HG03103 (cell line): ENCODE results near the gene FOSL2.

Experiments used
- ATAC-seq: cut with Tn5 transposase; IDR thresholded peaks from one replicate; pipeline ENCODE4 v1.9.1; 2021; ENCODE audit warnings: low read depth; ENCODE audit not compliant: unreplicated experiment

The FOSL2 gene

DNA sequence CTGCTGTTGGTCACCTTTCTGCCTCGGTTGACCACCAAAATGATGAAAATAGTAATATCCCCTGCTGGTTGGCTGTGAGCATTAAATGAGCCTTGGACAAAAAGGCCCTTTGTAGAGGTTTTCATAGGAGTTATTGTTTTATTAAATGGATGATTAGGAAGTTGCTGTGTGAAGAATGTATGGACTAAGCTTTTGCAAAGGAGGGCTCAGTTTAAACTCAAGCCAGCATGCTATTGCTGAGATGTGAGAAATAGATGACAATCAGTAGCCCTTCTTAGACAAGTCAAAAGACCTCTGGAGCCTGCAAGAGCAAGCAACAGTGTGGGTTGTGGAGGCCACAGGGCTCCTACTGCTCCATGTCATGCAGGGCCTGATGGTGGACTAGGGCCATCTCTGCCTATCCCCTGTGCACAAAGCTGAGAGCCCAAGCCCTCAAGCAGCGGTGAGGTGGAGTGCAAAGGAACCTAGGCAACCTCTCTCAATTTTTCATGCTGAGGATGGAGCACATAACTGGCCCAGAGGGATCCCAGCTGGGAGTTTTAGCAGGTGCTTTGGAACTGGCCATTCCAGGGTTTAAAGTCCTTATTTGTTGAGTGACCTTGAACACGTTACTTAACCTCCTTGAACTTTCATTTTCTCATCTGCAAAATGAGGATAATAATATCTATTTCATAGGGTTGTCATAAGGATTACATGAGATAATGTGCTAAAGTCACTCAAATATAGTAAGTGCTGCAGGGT is 37.1 kb downstream of the FOSL2 start:
- ATAC-seq = no peak

DNA sequence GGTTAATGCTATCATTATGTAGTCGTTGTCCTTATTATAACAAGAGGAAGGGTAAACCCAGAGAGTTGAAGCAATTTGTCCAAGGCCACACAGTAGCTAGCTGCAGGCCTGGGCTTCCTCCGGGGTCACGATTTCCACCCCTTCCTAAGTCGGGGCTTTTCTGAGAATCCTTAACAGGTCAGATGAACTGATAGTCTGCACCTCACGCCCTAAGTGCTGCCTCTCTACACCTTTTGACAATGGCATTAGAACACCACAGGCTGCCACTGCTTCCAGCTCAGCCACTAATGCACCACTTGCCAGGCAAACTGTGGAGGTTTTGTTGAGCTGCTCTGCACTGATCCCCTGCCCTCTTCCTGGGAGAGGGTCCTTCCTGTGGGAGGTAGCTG is 37.7 kb downstream of the FOSL2 start:
- ATAC-seq = no peak

DNA sequence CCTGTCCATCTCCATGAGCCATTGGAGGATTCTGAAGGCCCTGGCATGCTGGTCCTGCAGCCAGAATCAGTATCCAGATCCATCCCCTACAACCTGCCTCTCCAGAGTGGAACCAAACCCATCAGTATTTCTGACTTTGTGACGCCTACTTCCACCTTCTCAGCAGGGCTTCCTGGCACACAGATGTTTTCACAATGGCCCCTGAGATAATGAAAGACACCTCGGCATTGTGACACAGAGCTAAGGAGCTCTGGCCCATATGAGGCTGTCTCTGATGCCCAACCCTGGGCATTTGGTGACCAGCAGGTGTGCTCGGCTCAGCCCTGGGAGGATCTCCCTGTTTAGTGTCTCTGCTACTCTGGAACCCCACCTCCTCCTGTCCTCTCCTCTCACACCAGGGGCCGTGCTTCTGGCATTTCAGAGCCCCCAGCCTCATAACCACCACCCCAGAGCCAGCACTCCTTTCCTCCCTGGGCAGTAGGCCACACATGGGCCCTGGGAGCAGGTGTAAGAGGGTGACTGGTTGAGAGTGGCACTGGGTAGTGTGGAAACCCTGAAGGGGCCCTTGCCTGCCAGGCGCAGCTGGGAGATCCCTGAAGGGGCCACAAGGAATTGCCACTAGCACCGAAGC is 38.2 kb downstream of the FOSL2 start:
- ATAC-seq = no peak

DNA sequence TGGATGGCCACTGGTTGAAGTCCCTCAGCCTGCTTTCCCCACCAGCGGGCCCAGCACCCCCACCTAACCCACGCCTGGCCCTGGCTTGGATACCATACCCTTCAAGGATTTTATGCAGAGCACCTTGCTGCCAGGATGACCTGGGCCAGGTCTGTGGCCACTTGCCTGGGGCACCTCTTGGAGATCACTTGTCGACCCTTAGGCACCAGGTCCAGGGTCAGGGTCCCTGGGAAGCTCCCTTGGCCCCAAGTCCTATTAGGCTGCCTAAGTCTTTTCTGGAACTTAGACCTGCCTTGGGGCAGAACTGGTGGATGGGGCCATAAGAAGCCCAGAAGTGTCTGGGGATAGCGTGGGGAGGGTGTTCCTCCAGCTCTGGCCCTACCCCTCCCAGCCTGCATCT is 39.1 kb downstream of the FOSL2 start:
- no peak for ATAC-seq

GRCh38 chr2:28432362-28432761 is 39.7 kb downstream of the FOSL2 start:
- ATAC-seq = no peak

DNA sequence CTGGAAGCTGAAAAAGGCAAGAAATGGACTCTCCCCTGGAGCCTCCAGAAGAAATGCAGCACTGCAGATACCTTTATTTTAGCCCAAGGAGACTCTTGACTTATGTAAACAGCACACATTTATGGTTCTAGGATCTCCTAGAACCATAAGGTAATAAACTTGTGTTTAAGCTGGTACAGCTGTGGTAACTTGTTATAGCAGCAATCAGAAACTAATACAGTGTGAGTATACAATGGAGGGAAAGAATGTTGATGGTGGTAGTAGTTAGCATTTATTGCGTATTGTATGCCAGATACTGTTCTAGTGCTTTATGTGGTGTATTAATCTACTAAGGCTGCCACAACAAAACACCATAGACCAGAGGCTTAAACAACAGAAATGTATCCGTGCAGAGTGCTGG is 40.6 kb downstream of the FOSL2 start:
- ATAC-seq = no peak

- ATAC-seq = no peak
Measured at GRCh38 chr2:28433935-28434599, 41.4 kb downstream of the FOSL2 start.

GRCh38 chr2:28434600-28434989 is 41.9 kb downstream of the FOSL2 start:
- ATAC-seq = no peak

DNA sequence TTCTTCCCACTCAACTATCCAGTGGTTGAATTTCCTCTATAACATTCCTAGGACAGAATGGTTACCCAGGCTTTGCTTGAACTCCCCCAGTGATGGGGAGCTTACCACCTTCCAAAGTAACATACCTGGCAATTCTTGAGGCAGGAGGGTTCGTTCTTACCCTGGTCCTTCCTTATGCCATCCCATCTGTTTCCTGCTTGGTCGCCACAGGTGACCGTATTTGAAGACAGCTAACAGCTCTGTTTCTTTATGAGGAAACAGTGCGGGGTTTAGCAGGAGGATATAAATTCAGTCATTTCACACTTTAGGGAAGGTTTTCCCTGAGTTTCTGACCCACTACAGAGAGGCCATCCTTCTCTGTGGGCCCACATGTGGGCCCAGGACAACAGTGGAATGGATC is 42.6 kb downstream of the FOSL2 start:
- ATAC-seq = no peak

- ATAC-seq = no peak
Measured at GRCh38 chr2:28435814-28436351, 43.2 kb downstream of the FOSL2 start.

DNA sequence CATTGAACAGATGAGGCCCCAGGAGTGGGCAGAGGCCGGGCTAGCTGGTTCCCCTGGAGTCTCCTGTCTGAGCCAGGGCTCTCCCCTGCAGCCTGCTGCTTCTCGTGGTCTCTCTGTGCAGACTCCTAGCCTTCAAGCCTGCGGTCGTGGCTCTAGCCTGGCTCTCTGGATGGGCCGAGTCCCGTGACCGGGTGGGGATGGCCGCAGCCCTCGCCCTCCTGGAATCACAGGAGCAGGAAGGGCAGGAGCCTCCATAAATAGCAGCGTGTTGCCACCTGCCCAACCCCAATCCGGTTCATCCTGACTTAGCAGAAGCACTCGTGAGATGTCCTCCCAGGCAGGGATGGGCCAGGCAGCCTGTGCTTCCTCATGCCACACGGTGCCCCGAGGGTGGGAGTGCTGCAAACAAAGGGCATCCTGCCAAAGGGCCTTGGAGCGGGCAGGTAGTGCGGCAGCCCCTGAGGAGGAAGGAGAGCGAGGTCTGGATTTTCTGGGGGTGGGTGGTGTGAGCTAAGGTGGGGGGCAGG is 43.9 kb downstream of the FOSL2 start:
- ATAC-seq = no peak

DNA sequence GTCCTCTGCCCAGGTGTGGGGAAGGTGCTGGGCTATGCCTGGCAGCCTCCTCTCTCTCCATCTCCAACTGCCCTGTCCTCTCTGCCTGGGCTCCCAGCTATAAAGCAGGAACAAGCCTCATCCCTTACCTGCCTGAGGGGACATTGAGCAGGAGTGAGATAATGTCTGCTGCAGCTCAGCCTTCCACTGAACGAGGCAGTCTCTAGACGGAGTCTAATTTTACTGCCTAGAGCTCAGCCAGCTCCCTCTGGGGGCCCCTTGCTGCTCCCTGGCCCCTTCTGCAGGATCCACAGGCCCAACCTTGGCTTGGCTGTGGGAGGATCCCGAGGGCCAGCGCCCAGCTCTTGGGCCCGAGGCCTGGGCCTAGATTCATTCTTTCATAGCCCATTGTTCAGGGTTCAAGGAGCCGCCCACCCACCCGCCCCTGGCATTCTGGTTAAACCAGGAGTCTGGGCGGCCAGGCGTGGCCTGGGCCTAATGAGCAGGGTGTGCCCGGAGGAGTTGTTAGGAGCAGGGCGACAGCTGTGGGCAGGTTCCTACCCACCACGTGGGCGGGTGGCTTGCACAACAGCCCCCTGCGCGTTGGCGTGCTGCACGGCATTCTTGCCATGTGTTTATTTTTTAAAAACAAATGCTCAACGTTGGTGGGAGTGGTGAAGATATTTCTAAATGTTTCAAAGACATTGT is 44.6 kb downstream of the FOSL2 start:
- ATAC-seq = no peak

GRCh38 chr2:28437918-28438317 is 45.3 kb downstream of the FOSL2 start:
- ATAC-seq = no peak

DNA sequence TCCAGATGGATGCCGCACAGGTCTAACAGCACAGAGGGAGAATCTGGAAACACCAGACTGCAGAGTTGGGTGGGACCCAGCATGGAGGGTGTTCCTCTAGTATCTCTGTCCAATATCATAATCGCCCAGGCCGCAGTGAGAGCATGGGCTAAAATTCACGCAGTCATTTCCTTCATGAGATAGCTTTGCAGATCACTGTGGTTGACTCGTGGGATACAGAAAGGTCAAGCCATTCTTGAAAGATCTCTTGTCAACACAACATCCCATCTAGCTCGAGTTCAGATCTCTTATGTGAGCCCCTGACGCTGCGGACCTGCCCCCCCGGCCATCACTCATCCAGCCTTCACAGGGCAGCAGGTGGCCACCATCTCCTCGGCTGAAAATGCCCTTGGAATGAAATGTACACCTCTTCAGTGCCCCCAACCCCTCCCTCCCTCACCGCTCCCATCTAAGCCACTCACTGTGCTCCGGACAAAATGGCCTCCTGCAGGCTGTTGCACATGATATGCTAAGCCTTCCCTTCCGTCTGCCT is 45.9 kb downstream of the FOSL2 start:
- ATAC-seq = no peak

DNA sequence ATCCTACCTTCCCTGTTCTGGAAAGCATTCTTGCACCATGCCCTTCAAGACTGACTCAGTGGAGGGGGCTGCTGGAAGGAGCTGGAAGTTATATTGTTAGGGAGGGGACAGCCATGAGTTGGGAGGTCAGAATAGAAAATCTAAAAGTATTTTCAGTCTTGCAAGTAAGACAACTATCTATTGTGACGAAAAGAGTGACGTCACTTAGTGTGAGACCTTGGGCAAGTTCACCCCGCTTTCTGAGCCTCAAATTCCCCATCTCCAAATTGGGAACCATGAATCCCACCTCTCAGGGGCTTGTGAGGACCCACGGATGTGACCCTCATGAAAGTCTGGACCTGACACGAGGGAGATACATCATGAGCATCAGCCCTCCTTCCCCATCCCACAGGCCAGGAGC is 46.5 kb downstream of the FOSL2 start:
- ATAC-seq = no peak

- no peak for ATAC-seq
Measured at GRCh38 chr2:28439763-28440162, 47.1 kb downstream of the FOSL2 start.

DNA sequence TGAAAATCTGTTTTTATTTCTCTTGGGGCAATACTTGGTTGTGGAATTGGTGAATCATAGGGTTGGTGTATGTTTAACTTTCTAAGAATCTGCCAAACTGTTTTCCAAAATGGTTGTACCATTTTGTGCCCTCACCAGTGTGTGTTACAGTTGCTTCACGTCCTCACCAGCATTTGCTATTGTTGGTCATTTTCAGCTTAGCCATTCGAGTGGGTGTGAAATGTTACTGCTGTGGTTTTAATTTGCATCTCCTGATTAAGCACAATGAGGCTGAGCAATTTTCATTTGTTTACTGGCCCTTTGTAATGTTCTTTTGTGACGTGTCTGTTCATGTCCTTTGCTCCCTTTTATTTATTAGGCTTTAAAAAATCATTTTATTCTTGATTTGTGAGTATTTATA is 49.7 kb downstream of the FOSL2 start:
- no peak for ATAC-seq

GRCh38 chr2:28444956-28445355 is 52.3 kb downstream of the FOSL2 start:
- ATAC-seq = no peak

DNA sequence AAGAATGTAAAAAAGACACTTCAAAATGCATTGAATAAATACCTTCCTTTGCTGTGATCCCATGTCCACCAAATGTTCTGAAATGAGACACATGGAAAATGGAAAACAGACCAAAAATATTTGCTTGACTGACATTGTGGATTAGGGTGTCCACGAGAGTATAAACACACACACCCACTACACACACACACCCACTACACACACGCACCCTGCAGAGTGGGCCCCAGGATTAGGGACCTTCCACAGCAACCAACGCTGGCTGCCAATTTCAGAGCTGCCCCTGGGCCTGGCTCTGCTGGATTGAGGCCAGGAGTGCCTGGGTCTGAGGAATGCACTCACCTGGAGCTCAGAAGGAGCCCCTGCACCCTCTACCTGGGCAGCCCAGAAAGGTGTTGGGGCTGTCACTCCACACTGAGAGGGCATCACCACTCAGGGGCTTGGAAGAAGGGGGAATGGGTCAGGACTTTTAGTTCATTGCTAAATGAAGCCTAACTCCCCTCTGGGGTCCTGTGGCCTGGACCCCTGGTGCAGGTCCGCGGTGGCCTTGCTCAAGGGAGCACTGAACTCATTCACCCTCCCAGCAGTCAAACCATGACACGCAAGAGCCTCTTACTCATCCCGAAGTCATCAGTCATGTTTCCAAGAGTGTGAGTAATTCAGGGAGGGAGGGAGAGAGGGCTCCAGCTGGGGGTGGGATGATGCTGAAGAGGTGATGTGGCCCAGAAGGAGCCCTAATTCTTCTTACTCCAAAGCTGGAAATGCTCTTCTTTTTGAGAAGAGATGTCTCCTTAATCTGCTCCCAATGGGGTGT is 53.0 kb downstream of the FOSL2 start:
- ATAC-seq = no peak

- no peak for ATAC-seq
Measured at GRCh38 chr2:28446531-28446930, 53.9 kb downstream of the FOSL2 start.
